Neural progenitor cell (in vitro differentiated cells): Measurements from ENCODE around the gene AHR. TPM values are rescaled to one million over a fixed set of nuclear protein-coding genes. Genes with fewer than 3 reads are reported as not detected.

ENCODE experiments used
- DNase-seq: peaks from one replicate; pipeline ENCODE4 v3.0.0-alpha.2; 2016; ENCODE audit warnings: low spot score
- H2AFZ ChIP-seq: fragments of 200-600 bp; sonication (generic); replicated peaks from 2 replicates; pipeline ENCODE4 v1.6.1; 2016; ENCODE audit warnings: antibody characterized with exemption
- H3F3A ChIP-seq: fragments of 200-600 bp; sonication (generic); 2 replicates; pipeline ENCODE4 v1.6.1; 2016; ENCODE audit warnings: antibody characterized with exemption, low read depth
- H3K27ac ChIP-seq: fragments of 200-600 bp; sonication (generic); 2 replicates; pipeline ENCODE4 v1.5.1; 2016; ENCODE audit warnings: mild to moderate bottlenecking
- H3K27me3 ChIP-seq: fragments of 200-600 bp; sonication (generic); 2 replicates; pipeline ENCODE4 v1.6.1; 2016; ENCODE audit warnings: mild to moderate bottlenecking, moderate library complexity
- H3K36me3 ChIP-seq: fragments of 200-600 bp; sonication (generic); 2 replicates; pipeline ENCODE4 v1.5.1; 2016
- H3K4me1 ChIP-seq: fragments of 200-600 bp; sonication (generic); 2 replicates; pipeline ENCODE4 v1.6.1; 2016; ENCODE audit warnings: mixed run types
- H3K4me2 ChIP-seq: fragments of 200-600 bp; sonication (generic); 2 replicates; pipeline ENCODE4 v1.6.1; 2016
- H3K4me3 ChIP-seq: fragments of 200-600 bp; sonication (generic); 2 replicates; pipeline ENCODE4 v1.5.1; 2016
- H3K79me2 ChIP-seq: fragments of 200-600 bp; sonication (generic); 2 replicates; pipeline ENCODE4 v1.6.1; 2016; ENCODE audit warnings: low read depth
- H3K9ac ChIP-seq: fragments of 200-600 bp; sonication (generic); 2 replicates; pipeline ENCODE4 v1.6.1; 2016
- H3K9me3 ChIP-seq: fragments of 200-600 bp; sonication (generic); 2 replicates; pipeline ENCODE4 v1.5.1; 2016; ENCODE audit warnings: low read depth
- H4K20me1 ChIP-seq: fragments of 200-600 bp; sonication (generic); 2 replicates; pipeline ENCODE4 v1.6.1; 2016; ENCODE audit warnings: low read depth
- H3K27ac Mint-ChIP-seq: 3 replicates; pipeline ENCODE4 v1.8.0; 2021; ENCODE audit warnings: mixed read lengths
- H3K27me3 Mint-ChIP-seq: 2 replicates; pipeline ENCODE4 v1.8.0; 2022; ENCODE audit warnings: low read depth, mild to moderate bottlenecking, inconsistent platforms, moderate library complexity, mixed read lengths; ENCODE audit not compliant: insufficient read depth
- H3K36me3 Mint-ChIP-seq: 3 replicates; pipeline ENCODE4 v1.8.0; 2021; ENCODE audit warnings: mixed read lengths
- H3K4me1 Mint-ChIP-seq: 3 replicates; pipeline ENCODE4 v1.8.0; 2021; ENCODE audit warnings: mixed read lengths
- H3K4me3 Mint-ChIP-seq: 3 replicates; pipeline ENCODE4 v1.8.0; 2021; ENCODE audit warnings: mild to moderate bottlenecking, moderate library complexity, mixed read lengths
- H3K9me3 Mint-ChIP-seq: 3 replicates; pipeline ENCODE4 v1.8.0; 2020; ENCODE audit warnings: mixed read lengths
- EZH2 ChIP-seq: fragments of 200-600 bp; sonication (generic); IDR thresholded peaks from 2 replicates; pipeline ENCODE4 v1.6.1; 2017; ENCODE audit warnings: antibody characterized with exemption, mild to moderate bottlenecking, moderate library complexity
- EZH2phosphoT487 ChIP-seq: fragments of 200-600 bp; sonication (generic); IDR thresholded peaks from 2 replicates; pipeline ENCODE4 v1.6.1; 2017; ENCODE audit warnings: antibody characterized with exemption
- total RNA-seq: library from RNA; depleted of rRNA; stranded (reverse); fragments of >200 nt; gene quantifications from 2 replicates; pipeline ENCODE4 v1.2.3, GENCODE V29; 2015; ENCODE audit warnings: low replicate concordance
- TF ChIP-seq, protein P1 (sequence below): fragments of 200-600 bp; sonication (generic); IDR thresholded peaks from 2 replicates; pipeline ENCODE4 v1.5.1; 2017; ENCODE audit warnings: antibody characterized with exemption, mild to moderate bottlenecking

AHR gene
- total RNA-seq, 1 donor from 2014 or later: 5.7 TPM

DNA sequence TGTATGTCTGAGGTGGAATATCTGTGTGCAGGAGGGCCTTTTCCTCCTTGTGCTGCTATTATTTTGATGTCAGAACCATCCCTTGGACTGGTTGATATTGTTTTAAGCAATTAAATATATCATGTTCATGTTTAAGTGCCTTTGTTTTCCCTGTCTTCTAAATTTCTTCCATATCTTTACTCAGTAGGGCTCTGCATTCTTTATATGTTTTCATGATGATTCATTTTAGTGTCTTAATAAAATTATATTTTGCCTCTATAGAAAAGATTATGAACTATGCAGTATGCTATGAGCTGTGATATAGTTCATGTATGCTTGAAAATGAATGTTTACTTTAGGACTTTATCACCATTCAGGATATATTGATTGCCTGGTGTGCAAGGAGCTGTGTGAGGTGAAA is 34.8 kb downstream of the AHR start:
- Histone ChIP-seq H3K4me1 (no peaks in the 10 kb centered on the region), H3K4me3 (no peak overlapping the region), H3K9ac (no peak overlapping the region), H3F3A (no peaks in the 10 kb centered on the region), H3K4me2 (no peak overlapping the region), H4K20me1 (no peaks in the 10 kb centered on the region), H3K27me3 (no peaks in the 10 kb centered on the region), H2AFZ (no peak overlapping the region), H3K9me3 (no peaks in the 10 kb centered on the region), H3K36me3 (no peaks in the 10 kb centered on the region), H3K27ac (no peak overlapping the region), H3K79me2 (no peaks in the 10 kb centered on the region)
- no peak overlapping the region for H3K27ac Mint-ChIP-seq
- H3K36me3 Mint-ChIP-seq: peaks cover 10% of the 10 kb centered on the region
- TF ChIP-seq EZH2phosphoT487 (no peak), EZH2 (no peak)
- TF ChIP-seq, protein P1, sequence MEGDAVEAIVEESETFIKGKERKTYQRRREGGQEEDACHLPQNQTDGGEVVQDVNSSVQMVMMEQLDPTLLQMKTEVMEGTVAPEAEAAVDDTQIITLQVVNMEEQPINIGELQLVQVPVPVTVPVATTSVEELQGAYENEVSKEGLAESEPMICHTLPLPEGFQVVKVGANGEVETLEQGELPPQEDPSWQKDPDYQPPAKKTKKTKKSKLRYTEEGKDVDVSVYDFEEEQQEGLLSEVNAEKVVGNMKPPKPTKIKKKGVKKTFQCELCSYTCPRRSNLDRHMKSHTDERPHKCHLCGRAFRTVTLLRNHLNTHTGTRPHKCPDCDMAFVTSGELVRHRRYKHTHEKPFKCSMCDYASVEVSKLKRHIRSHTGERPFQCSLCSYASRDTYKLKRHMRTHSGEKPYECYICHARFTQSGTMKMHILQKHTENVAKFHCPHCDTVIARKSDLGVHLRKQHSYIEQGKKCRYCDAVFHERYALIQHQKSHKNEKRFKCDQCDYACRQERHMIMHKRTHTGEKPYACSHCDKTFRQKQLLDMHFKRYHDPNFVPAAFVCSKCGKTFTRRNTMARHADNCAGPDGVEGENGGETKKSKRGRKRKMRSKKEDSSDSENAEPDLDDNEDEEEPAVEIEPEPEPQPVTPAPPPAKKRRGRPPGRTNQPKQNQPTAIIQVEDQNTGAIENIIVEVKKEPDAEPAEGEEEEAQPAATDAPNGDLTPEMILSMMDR: no peak
- no peaks in the 10 kb centered on the region for H3K4me1 Mint-ChIP-seq
- peaks cover 3% of the 10 kb centered on the region for H3K9me3 Mint-ChIP-seq
- no peaks in the 10 kb centered on the region for H3K27me3 Mint-ChIP-seq
- no peak overlapping the region for H3K4me3 Mint-ChIP-seq
- no peak for DNase-seq

DNA sequence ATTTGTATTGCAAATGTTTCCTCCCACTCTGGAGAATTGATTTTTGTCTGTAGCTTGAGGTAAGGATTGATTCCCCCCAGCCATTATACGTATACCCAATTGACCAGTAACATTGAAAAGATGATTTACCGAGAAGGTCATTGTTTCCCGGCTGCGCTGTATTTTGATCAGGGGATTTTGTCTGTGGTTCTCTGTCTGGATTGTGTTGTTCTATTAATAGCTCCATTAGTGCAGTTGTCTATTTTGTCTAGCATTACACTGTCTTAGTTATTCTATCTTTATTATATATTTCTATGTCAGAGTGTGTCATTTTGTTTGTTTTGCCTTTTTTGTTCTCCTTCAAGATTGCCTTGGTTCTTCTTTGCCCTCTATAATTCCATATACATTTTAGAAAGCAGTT is 37.7 kb downstream of the AHR start:
- Histone ChIP-seq H3K4me2 (no peak overlapping the region), H3K79me2 (no peaks in the 10 kb centered on the region), H4K20me1 (no peaks in the 10 kb centered on the region), H3K27me3 (no peaks in the 10 kb centered on the region), H2AFZ (no peak overlapping the region), H3K4me1 (no peaks in the 10 kb centered on the region), H3K36me3 (no peaks in the 10 kb centered on the region), H3K27ac (no peak overlapping the region), H3K9ac (no peak overlapping the region), H3K4me3 (no peak overlapping the region), H3F3A (no peaks in the 10 kb centered on the region), H3K9me3 (no peaks in the 10 kb centered on the region)
- H3K27me3 Mint-ChIP-seq: no peaks in the 10 kb centered on the region
- peaks cover 3% of the 10 kb centered on the region for H3K9me3 Mint-ChIP-seq
- TF ChIP-seq, protein P1: no peak
- no peak for TF ChIP-seq EZH2phosphoT487
- TF ChIP-seq EZH2: no peak
- no peak overlapping the region for H3K4me3 Mint-ChIP-seq
- no peak for DNase-seq
- H3K4me1 Mint-ChIP-seq: no peaks in the 10 kb centered on the region
- peaks cover 10% of the 10 kb centered on the region for H3K36me3 Mint-ChIP-seq
- H3K27ac Mint-ChIP-seq: no peak overlapping the region

DNA sequence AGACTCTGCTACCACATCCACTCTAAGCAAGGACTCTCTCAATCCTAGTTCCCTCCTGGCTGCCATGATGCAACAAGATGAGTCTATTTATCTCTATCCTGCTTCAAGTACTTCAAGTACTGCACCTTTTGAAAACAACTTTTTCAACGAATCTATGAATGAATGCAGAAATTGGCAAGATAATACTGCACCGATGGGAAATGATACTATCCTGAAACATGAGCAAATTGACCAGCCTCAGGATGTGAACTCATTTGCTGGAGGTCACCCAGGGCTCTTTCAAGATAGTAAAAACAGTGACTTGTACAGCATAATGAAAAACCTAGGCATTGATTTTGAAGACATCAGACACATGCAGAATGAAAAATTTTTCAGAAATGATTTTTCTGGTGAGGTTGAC is 40.7 kb downstream of the AHR start:
- no peaks in the 10 kb centered on the region for H3K4me1 ChIP-seq
- TF ChIP-seq EZH2phosphoT487 (no peak), EZH2 (no peak)
- TF ChIP-seq, protein P1: no peak
- H3K9ac ChIP-seq: no peak overlapping the region
- no peak for DNase-seq
- no peaks in the 10 kb centered on the region for H3K36me3 ChIP-seq
- no peaks in the 10 kb centered on the region for H4K20me1 ChIP-seq
- H3K27ac ChIP-seq: no peak overlapping the region
- H3K4me1 Mint-ChIP-seq: no peaks in the 10 kb centered on the region
- H3K27me3 ChIP-seq: no peaks in the 10 kb centered on the region
- H3K36me3 Mint-ChIP-seq: peaks cover 8% of the 10 kb centered on the region
- H3K4me3 ChIP-seq: no peak overlapping the region
- H3F3A ChIP-seq: no peaks in the 10 kb centered on the region
- H3K27me3 Mint-ChIP-seq: no peaks in the 10 kb centered on the region
- no peaks in the 10 kb centered on the region for H3K79me2 ChIP-seq
- H2AFZ ChIP-seq: no peak overlapping the region
- H3K9me3 ChIP-seq: no peaks in the 10 kb centered on the region
- H3K27ac Mint-ChIP-seq: no peak overlapping the region
- peaks cover 3% of the 10 kb centered on the region for H3K9me3 Mint-ChIP-seq
- no peak overlapping the region for H3K4me2 ChIP-seq
- no peak overlapping the region for H3K4me3 Mint-ChIP-seq

DNA sequence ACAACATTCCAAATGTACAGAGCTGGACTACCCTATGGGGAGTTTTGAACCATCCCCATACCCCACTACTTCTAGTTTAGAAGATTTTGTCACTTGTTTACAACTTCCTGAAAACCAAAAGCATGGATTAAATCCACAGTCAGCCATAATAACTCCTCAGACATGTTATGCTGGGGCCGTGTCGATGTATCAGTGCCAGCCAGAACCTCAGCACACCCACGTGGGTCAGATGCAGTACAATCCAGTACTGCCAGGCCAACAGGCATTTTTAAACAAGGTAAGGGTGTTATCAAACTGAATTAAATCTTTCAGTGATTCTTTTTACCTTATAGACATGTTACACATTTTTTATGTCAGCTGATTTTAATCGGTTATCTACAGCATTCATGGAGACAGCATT is 41.5 kb downstream of the AHR start:
- no peak for DNase-seq
- Mint-ChIP-seq H3K4me3 (no peak overlapping the region), H3K27ac (no peak overlapping the region), H3K9me3 (peaks cover 3% of the 10 kb centered on the region), H3K36me3 (peaks cover 8% of the 10 kb centered on the region), H3K4me1 (no peaks in the 10 kb centered on the region), H3K27me3 (no peaks in the 10 kb centered on the region)
- Histone ChIP-seq H3K79me2 (no peaks in the 10 kb centered on the region), H3K9me3 (no peaks in the 10 kb centered on the region), H3K36me3 (no peaks in the 10 kb centered on the region), H3K4me2 (no peak overlapping the region), H3K27me3 (no peaks in the 10 kb centered on the region), H3K9ac (no peak overlapping the region), H4K20me1 (no peaks in the 10 kb centered on the region), H2AFZ (no peak overlapping the region), H3K4me3 (no peak overlapping the region), H3K4me1 (no peaks in the 10 kb centered on the region), H3F3A (no peaks in the 10 kb centered on the region), H3K27ac (no peak overlapping the region)
- TF ChIP-seq EZH2phosphoT487 (no peak), EZH2 (no peak)
- TF ChIP-seq, protein P1: no peak
